OCI-LY3 (cell line): Measurements from ENCODE around the gene VAV1.

Experiments used
- H2AFZ ChIP-seq: fragments of 200-600, 300-600 bp; shearing (Covaris generic); 2 replicates; pipeline ENCODE4 v1.6.0; 2014; ENCODE audit warnings: antibody characterized with exemption, low read depth, low read length
- H3K27ac ChIP-seq: fragments of 200-600, 300-600 bp; sonication (generic); 2 replicates; pipeline ENCODE4 v1.5.1; 2014; ENCODE audit warnings: mild to moderate bottlenecking, low read length, moderate library complexity, mixed read lengths
- H3K27me3 ChIP-seq: fragments of 200-600, 300-600 bp; sonication (generic); 2 replicates; pipeline ENCODE4 v1.6.1; 2014; ENCODE audit warnings: low read depth, low read length, mixed read lengths
- H3K36me3 ChIP-seq: fragments of 200-600, 300-600 bp; sonication (generic); replicated peaks from 2 replicates; pipeline ENCODE3; 2014; ENCODE audit warnings: low read depth, low read length, mixed read lengths
- H3K4me1 ChIP-seq: fragments of 300-600, 200-600 bp; sonication (generic); 2 replicates; pipeline ENCODE4 v1.6.1; 2014; ENCODE audit warnings: low read length, mixed read lengths
- H3K4me2 ChIP-seq: fragments of 200-600, 300-600 bp; sonication (generic); 2 replicates; pipeline ENCODE4 v1.6.1; 2014; ENCODE audit warnings: low read length, mixed read lengths
- H3K4me3 ChIP-seq: fragments of 300-600, 200-600 bp; sonication (generic); 2 replicates; pipeline ENCODE4 v1.5.1; 2014; ENCODE audit warnings: antibody characterized with exemption, mild to moderate bottlenecking, low read length, moderate library complexity
- H3K79me2 ChIP-seq: fragments of 300-600, 200-600 bp; shearing (Covaris generic); 2 replicates; pipeline ENCODE4 v1.6.1; 2014; ENCODE audit warnings: mild to moderate bottlenecking, low read length, mixed read lengths
- H3K9ac ChIP-seq: fragments of 300-600, 200-600 bp; shearing (Covaris generic); 2 replicates; pipeline ENCODE4 v1.6.0; 2014; ENCODE audit warnings: mild to moderate bottlenecking, low read length, moderate library complexity
- H3K9me3 ChIP-seq: fragments of 200-600, 300-600 bp; shearing (Covaris generic); 2 replicates; pipeline ENCODE4 v1.6.1; 2014; ENCODE audit warnings: low read length, mixed read lengths; ENCODE audit not compliant: insufficient read depth
- H4K20me1 ChIP-seq: fragments of 200-600, 300-600 bp; sonication (generic); 2 replicates; pipeline ENCODE4 v1.6.1; 2016; ENCODE audit warnings: low read length, mixed read lengths; ENCODE audit not compliant: insufficient read depth
- EZH2phosphoT487 ChIP-seq: fragments of 200-600 bp; shearing (Covaris generic); IDR thresholded peaks from 2 replicates; pipeline ENCODE4 v1.6.1; 2018; ENCODE audit warnings: antibody characterized with exemption, mixed run types, low read depth
- TF ChIP-seq, protein P1 (sequence below): fragments of 200-600, 300-600 bp; sonication (generic); IDR thresholded peaks from 2 replicates; pipeline ENCODE4 v1.5.1; 2014; ENCODE audit warnings: antibody characterized with exemption, low read length, low read depth

Gene VAV1

DNA sequence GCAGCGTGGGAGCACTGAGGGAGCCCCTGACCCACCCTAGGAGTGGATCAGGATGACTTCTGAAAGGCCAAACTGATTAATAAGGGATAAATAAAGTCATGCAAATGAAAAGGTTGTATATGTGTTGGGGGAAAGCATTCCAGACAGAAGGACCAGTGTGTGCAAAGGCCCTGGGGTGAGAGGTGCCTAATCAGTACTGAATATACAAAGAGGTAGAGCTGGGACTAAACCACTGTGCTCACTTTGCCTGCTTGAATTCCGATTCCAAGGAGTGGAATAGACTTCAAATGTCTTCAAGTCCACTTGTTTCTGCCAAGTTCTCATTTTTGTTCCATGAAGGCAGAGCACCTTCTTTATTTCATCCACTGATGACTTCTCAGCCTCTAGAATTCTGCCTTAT lies 82.2 kb downstream of the VAV1 start:
- Histone ChIP-seq H3K79me2 (no peaks in the 10 kb centered on the region), H3K9me3 (no peaks in the 10 kb centered on the region), H3K27me3 (no peaks in the 10 kb centered on the region), H3K4me3 (no peak overlapping the region), H3K9ac (no peak overlapping the region), H3K4me1 (no peaks in the 10 kb centered on the region), H3K27ac (no peak overlapping the region), H3K36me3 (peaks cover 48% of the 10 kb centered on the region), H3K4me2 (no peak overlapping the region), H2AFZ (no peak overlapping the region), H4K20me1 (0 out of 2 replicates have a peak, but pooled peaks cover 3% of the 10 kb centered on the region)
- TF ChIP-seq, protein P1, sequence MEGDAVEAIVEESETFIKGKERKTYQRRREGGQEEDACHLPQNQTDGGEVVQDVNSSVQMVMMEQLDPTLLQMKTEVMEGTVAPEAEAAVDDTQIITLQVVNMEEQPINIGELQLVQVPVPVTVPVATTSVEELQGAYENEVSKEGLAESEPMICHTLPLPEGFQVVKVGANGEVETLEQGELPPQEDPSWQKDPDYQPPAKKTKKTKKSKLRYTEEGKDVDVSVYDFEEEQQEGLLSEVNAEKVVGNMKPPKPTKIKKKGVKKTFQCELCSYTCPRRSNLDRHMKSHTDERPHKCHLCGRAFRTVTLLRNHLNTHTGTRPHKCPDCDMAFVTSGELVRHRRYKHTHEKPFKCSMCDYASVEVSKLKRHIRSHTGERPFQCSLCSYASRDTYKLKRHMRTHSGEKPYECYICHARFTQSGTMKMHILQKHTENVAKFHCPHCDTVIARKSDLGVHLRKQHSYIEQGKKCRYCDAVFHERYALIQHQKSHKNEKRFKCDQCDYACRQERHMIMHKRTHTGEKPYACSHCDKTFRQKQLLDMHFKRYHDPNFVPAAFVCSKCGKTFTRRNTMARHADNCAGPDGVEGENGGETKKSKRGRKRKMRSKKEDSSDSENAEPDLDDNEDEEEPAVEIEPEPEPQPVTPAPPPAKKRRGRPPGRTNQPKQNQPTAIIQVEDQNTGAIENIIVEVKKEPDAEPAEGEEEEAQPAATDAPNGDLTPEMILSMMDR = no peak
- TF ChIP-seq EZH2phosphoT487 = no peak

DNA sequence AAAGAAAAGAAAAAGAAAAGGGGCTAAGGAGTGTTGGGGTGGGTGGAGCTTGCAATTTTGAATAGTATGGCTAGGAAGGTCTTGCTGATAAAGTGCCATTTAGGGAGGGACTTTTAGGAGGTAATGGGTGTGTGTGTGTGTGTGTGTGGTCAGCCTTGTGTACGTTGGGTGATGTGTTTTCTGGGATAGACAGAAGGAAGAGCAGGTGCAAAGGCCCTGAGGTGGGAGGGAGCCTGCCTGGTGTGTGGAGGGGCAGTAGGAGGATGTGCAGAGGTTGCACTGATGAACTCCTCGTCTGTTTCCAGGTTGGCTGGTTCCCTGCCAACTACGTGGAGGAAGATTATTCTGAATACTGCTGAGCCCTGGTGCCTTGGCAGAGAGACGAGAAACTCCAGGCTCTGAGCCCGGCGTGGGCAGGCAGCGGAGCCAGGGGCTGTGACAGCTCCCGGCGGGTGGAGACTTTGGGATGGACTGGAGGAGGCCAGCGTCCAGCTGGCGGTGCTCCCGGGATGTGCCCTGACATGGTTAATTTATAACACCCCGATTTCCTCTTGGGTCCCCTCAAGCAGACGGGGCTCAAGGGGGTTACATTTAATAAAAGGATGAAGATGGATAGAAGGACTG lies 84.4 kb downstream of the VAV1 start:
- TF ChIP-seq, protein P1 = no peak
- TF ChIP-seq EZH2phosphoT487 = no peak
- no peaks in the 10 kb centered on the region for H3K9me3 ChIP-seq
- no peaks in the 10 kb centered on the region for H4K20me1 ChIP-seq
- no peak overlapping the region for H3K27ac ChIP-seq
- H3K27me3 ChIP-seq = no peaks in the 10 kb centered on the region
- H3K4me3 ChIP-seq = no peak overlapping the region
- peaks cover 33% of the 10 kb centered on the region for H3K36me3 ChIP-seq
- H3K4me2 ChIP-seq = no peak overlapping the region
- H3K9ac ChIP-seq = no peak overlapping the region
- H3K4me1 ChIP-seq = peaks cover 7% of the 10 kb centered on the region
- H2AFZ ChIP-seq = no peak overlapping the region
- H3K79me2 ChIP-seq = no peaks in the 10 kb centered on the region

DNA sequence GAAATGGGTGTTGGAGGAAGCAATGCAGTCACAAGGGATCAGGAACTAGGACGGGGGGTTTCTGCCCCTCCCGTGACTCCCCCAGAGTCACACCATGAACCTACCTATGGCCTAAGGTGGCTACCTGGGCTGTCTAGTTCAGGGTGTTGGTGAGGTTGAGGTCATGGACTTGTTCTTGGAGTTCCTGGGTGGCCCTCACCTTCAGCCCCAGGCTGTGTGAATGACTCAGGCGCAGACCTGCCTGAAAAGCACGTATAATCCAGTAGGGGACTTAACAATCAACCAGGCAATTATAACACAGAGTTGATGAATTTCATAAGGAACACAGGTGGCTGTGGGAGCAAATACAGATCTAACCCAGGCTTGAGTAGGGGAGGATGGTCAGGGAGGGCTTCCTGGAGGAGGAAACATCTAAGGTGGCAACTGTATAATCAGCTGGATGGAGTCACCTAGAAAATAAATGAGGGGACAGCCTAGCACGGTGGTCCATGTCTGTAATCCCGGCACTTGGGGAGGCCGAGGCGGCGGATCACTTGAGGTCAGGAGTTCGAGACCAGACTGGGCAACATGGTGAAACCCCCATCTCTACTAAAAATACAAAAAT lies 89.3 kb downstream of the VAV1 start:
- peaks cover 6% of the 10 kb centered on the region for H3K27me3 ChIP-seq
- no peaks in the 10 kb centered on the region for H3K79me2 ChIP-seq
- H3K9ac ChIP-seq = no peak overlapping the region
- no peak overlapping the region for H3K4me3 ChIP-seq
- TF ChIP-seq EZH2phosphoT487 = no peak
- TF ChIP-seq, protein P1 = no peak
- H3K4me1 ChIP-seq = peaks cover 23% of the 10 kb centered on the region
- H3K36me3 ChIP-seq = peaks cover 2% of the 10 kb centered on the region
- no peak overlapping the region for H3K27ac ChIP-seq
- no peak overlapping the region for H2AFZ ChIP-seq
- H3K4me2 ChIP-seq = peak overlapping the region; percentile 21
- H3K9me3 ChIP-seq = no peaks in the 10 kb centered on the region
- H4K20me1 ChIP-seq = no peaks in the 10 kb centered on the region

DNA sequence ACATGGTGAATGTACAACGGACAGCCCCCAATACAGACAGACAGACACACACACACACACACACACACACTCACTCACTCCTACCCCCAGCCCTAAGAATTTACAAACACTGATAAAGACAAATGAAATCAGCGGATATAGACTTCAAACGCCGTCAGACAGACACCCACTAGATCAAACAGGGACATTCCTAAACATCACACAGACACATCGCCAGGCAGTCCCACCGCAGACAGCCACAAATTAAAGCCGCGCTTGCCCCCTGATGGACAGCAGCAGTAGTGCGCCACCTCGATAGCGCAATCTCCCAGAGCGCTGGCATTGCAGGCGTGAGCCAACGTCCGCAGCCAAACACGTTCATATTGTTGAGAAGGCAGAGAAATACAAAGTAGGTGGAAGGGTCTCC lies 90.2 kb downstream of the VAV1 start:
- H3K27me3 ChIP-seq = peaks cover 6% of the 10 kb centered on the region

More for the DNA sequence above, 90.2 kb downstream of the VAV1 start:
- Histone ChIP-seq H3K27ac (no peak overlapping the region; the same call in 1 of the 2 replicates), H3K79me2 (no peaks in the 10 kb centered on the region), H3K4me1 (peaks cover 28% of the 10 kb centered on the region), H3K9ac (peak overlapping the region; percentile 37), H3K4me3 (peak overlapping the region; percentile 67), H3K4me2 (peak overlapping the region; percentile 57), H3K36me3 (no peaks in the 10 kb centered on the region), H2AFZ (no peak overlapping the region), H3K9me3 (no peaks in the 10 kb centered on the region), H4K20me1 (no peaks in the 10 kb centered on the region)
- no peak for TF ChIP-seq EZH2phosphoT487
- TF ChIP-seq, protein P1 = peak; percentile 99
